Measurements from ENCODE around the gene FEZF2. TPM values are rescaled to one million over a fixed set of nuclear protein-coding genes. Genes with fewer than 3 reads are reported as not detected.

FEZF2 gene
- total RNA-seq, 1 donor from 2014 or later = not detected

DNA sequence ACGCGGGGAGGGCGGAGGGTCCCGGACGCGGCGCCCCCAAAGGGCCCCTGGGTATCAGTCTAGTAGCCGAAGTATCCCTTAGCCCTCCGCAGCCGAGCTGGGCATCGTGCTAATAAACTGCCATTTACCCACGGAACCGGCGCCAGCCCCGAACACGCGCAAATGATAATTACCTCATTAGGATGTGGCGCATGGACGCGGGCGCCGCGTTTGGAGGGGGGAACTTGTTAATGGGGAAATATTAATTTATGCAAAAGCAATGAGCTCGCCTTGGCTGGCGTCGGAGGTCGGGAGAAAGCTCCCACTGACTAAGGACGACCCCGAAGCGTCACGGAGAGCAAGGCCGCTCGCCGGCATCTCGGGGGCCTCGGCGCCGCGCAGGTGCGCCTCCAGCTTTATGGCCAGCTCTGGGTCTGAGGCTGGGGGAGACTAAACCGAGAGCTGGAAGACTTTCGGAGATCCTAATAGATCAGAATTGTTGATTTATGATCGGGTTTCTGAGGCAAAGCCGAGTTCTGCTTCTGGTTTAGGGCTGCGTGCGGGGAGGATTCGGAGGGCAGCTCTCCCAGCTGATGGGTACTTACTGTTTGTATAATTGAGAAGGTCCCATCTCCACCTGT is 474 bp upstream of the FEZF2 start:
- DNase-seq (ENCODE audit: low read depth in 2 of 2) = no peak

DNA sequence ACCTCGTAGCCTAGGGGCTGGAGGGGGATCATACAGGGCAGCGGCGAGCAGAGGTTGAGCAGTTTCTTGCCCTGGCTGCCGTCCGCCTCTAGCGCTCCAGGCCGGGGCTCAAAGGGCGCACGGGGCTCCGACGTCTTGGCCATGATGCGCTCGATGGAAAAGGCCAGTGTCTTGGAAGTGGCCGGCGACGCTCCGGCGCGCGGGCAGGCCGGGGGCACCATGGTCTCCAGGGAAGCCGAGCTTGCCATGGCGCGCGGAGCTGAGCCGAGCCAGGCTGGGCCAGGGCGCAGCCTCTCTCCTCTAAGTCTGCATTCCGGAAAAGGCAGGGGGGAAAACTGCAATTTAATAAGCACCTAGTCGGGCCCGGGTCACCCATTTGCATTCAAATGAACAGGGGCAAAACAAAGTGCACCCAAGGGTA is 719 bp downstream of the FEZF2 start:
- DNase-seq (ENCODE audit: low read depth in 2 of 2) = no peak

DNA sequence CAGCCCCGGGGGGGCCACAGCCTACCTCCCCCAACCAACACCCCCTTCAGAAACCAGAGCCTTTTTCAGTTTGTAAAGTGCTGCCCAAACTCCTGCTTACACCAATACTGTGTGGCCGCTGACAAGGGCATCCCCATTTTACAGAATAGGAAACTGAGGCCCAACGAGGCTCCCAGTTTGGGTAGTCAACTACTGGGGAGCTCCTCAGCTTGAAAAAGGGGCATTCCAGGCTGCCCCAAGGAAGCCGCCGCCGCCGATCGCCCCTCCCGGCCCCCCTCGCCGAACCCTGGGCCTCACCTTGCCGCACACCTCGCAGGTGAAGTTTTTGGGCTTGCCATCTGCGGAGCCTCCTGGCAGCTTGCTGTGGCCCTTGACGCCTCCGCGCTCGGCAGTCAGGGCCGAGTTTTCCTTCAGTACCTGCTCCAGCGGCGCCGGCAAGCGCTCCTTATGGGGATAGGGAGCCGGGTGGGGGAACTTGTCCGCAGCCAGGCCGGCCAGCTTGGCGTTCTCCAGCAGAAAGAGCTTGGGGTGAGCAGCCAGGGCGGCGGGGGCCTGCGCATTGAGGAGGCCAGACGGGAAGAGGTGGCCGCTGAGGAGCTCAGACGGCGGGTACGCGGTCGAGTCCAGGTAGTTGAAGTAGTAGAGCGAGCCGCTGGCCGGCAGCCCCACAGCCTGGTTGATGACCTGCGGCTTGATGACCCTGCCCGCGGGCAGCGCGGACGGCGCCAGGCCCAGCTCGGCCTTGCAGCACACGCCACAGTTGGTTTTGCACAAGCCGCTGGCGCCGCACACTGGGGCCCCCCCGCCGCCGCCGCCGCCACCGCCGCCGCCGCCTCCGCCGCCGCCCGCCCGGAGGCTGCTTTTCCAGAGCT is 1.4 kb downstream of the FEZF2 start:
- DNase-seq (ENCODE audit: low read depth in 2 of 2) = no peak

DNA sequence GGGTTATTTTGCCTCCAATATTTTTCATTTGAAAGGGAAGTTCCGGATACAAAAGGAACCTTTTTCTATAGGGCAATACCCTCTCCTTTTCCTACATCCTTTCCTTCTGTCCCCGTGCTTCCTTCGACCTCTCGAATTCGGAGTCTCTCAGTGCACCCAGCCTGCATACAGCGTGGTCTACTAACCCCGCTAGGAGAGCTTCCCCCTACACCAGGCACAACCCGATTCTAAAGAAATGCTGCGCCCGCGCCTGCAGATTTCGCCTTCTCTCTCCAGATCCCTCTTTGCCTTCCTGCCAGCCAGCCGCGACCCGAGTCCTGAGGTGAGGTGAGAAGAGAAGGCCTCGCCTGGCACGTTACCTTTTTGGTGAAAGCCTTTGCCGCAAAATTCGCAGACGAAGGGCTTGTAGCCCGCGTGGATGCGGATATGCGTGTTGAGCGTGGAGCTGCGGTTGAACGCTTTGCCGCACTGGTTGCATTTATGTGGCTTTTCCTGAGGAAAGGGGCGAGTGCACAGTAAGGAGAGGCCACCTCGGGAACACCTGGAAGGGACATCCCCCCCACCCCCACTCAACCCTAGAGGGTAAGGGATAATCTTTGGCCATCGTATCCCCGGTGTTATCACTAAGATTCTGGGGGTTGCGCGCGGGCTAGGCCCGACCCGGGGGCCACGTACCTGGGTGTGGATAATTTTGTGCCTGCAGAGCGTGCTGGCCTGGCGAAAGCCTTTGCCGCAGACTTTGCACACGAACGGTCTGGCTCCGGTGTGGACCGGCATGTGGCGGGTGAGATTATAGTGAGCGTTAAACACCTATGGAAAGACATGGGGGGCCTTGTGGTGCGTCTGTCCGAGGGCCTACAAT is 2.3 kb downstream of the FEZF2 start:
- no peak for DNase-seq (ENCODE audit: low read depth in 2 of 2)

DNA sequence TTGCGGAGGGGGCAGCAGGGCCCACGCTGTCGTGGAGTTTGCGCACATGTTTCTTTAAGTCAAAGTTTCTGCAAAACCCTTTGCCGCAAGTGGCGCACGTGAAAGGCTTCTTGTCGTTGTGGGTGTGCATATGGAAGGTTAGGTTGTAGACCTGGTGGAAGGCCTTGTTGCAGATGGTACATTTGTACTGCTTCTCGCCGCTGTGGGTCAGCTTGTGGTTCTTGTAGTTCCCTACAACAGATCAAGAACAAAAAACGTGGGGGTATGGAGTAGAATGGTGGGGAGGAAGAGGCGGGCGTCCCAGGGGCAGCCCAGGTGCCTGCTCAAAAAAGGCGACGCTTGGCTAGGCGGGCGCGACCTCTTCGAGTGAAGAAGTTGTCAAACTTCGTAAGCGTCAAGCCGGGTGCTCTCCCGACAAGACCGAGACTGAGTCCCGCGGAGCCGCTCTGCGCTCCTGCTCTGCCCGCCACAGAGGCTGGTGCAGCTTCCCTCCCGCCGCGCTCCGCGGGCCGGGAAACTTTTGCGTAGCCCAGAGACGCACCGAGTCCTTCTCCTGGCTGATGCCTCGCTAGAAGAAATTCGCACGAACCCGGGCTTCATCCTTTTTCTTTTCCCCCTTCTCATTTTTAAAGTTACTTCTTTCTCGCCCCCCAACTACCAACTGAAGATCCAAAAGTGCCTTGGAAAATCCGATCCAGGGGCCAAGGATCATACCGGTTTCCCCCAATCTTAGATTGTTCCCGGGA is 3.1 kb downstream of the FEZF2 start:
- no peak for DNase-seq (ENCODE audit: low read depth in 2 of 2)

DNA sequence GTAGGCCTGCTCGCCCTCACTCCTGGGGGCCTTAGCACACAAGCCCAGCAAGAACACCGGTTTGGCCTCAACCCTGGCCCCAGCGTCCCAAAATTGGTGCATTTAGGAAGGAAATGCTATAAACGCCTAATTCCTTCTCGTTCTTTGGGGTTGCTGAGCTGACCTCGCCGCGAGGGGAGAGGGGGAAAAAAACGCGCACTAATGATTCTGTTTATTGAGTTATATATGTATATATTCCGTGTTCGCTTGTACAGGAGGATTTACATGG is 3.9 kb downstream of the FEZF2 start:
- no peak for DNase-seq (ENCODE audit: low read depth in 2 of 2)

DNA sequence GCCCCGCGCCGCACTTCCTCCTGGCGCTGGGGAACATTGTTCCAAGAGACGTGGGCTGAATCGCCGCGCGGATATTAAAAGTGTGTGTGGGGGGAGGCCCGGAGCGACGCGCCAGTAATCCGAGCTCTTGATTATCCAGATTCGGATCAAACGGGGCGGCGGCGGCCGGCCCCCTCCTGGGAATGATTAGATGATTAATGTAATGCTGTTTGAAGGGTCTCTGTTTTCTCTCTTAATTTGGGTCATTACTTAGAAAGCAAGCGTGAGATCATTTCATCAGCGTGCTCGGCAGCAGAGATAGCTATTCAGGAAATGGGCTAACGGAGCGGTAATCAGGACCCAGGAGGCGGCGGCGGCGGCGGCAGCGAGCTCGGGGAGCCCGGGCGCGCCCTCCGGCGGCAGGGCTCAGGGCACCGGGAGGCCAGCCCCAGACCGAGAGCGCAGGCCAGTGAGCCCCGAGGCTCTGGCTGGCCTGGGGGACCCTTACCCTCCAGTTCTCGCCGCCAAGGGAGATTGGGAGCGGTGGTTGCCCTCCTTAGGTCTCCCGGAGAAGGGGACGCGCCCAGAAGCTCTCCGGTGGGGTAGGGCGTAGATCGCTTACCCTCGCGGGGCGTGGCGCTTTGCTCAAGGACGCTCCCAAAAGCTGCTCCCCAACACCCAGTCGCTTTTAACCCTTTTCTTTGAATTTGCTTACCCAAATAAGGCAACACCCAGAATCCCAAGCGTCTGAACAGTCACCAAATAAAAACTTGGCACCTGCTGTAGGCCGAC is 4.5 kb downstream of the FEZF2 start:
- no peak for DNase-seq (ENCODE audit: low read depth in 2 of 2)

DNA sequence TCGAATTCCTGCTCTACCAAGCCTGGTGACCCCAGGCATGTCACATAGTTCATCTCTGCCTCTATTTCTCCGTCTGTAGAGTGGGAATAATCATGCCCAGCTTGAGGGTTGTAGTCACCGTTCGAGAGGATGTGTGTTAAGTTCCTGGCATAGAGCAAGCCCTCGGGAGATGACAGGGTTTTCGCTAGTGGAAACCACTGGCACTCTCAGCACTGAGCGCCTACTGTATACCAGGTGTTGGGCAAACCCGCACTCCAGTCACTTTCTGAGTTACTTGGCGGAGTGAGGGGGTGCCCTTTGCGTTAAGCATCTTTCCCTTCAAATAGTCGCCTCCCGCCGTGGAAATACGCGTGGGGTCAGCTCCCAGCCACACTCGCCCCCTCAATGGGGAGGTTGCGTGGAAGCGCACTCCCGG is 5.1 kb downstream of the FEZF2 start:
- DNase-seq (ENCODE audit: low read depth in 2 of 2) = no peak

DNA sequence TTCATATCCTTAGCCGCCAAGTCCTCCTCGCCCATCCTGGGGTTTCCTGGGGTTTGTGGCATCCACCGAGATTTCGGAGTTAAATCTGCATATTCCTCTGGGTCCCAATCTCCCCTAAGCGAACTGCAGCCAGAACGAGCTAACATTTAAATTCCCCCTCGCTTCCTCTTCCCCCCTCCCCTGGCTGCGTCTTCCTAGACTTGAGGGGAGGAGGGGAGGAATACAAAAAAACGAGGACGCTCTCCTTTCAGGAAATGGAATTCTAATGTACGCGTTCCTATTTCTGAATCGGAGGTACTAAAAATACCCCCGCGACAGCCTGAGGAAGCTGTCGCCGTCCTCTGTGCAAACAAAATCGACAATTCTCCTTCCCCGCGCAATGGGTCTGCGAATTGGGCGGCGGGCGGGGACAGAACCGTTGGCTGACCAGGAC is 5.6 kb downstream of the FEZF2 start:
- no peak for DNase-seq (ENCODE audit: low read depth in 2 of 2)

DNA sequence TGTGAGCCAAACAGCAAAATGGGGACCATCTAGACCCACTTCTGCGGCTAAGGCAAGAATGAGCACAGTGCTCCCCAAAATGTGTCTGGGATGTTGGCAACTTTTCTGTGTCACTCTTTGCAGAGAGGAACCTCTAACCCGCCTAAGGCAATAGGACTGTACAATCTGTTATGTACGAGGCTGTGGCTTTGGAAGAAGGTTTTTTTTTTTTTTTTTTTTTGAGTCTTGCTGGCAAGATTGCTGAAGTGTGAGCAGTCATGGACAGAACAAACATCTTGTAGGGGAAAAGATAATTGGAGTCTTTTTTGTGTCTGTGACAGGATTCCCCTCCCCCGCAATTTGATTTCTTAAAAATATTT is 7.2 kb downstream of the FEZF2 start:
- DNase-seq (ENCODE audit: low read depth in 2 of 2) = no peak

DNA sequence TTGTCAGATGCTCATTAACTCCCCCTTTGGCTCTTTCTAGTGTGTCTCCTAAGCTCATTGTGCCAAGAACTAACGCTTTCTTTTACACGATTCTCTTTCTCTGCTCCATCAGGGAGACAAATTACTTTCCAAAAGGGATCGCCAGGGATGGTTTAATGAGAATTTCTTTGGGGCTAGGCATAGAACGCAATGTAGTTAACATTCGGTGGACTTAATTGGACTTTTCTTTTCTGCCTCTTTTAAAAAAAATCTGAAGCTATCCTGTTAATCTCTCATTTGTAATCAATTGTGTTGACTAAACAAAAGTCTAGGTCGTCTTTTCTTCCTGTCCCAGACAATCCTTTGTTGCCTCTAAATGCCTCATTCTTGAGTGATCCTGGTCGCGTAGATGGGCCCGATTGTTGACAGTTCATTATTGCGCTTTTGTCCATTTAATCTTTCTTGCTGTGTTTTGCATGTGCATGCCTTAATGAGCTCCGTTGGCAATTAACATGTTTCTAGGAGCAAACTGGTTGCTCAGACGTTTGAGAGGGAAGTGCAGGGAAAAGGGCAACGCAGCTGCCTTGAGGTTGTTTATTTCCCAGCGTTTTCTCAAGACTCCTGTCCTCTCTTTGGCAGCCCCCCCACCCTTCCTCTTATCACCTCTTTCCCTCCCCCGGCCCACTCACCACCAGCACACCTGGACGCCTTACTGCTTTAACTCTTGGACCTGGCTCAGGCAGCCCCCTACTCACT is 7.8 kb downstream of the FEZF2 start:
- no peak for DNase-seq (ENCODE audit: low read depth in 2 of 2)

DNA sequence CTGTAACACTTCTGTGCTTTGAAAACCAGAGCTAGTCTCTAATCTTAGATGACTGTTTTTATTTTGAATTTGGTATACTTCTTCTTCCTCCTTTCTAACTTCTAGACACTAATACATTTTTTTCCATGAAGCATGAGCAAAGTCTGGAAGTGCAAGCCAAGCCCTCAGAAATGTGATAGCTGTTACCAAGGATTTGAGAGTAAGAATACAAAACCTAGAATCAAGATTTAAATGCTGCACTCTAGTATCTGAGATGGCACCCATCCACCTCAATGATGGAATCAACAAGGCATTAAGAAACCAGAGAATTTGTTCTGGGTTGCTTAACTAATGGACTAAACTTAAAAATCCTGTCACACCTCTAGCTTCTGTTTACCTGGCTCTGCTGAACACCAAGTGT is 9.2 kb downstream of the FEZF2 start:
- DNase-seq (ENCODE audit: low read depth in 2 of 2) = no peak

DNA sequence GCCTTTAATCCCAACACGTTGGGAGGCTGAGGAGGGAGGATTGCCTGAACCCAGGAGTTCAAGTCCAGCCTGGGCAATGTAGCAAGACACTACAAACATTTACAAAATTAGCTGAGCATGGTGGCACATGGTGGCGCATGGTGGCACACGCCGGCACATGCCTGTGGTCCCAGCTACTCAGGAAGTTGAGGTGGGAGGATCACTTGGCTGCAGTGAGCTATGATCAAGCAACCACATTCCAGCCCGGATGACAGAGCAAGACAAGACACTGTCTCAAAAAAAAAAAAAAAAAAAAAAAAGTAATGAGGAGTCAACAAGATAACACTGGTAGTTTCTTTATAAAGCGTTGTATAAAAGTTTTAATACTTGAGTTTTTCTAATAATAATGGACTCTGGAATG is 10.1 kb downstream of the FEZF2 start:
- DNase-seq (ENCODE audit: low read depth in 2 of 2) = no peak

DNA sequence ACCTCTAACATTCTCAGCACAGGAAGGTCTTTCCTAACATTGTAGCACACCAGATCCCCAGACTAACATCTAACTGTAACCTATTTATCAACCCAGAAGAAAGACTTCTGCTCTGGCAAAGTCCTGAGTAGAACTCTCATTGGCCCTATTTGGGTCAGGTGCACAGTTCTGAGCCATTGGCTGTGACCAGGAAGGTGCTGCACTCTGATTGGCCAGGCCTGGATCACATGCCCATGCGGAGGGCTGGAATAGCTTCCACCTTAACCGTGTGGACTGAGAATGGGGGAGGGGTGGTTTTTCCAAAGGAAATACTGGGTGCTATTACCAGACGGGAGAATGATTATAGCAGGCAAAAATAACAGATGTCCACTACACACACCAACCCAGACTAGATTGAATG is 11.5 kb downstream of the FEZF2 start:
- no peak for DNase-seq (ENCODE audit: low read depth in 2 of 2)

DNA sequence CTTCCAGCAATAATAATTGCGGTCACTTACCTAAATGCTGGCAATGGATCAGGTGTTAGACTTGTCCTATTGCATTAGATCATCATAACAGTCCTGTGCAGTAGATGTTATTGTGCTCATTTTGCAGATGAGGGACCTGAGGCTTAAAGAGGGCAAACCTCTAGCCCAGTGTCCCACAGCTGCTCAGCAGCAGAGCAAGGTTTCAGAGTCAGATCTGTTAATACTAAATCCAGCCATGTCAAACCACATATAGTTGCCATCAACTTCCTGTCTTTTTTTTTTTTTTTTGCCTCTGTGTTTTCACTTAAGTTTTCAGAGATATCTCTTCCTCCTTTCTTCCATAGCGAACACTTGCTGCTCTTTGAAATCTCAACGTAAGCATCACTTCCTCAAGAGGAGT is 12.1 kb downstream of the FEZF2 start:
- DNase-seq (ENCODE audit: low read depth in 2 of 2) = no peak

DNA sequence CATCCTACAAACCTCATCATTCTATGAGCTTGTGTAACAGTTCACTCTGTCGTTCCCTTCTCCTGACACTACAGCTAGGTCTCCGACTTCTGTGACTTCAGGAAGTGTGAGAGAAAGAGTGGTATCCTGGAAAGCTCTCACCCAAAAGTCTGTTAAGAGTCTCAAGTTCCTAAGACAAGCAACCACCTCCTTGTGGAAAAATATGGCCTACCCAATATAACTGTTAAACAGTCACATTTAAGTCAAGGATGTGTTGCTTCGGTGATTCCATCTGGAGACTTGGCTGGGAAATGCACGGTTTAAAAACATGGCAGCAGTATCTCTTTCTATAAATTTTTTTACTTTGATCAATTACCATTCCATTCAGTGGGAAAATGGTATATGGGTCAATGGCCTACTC is 13.8 kb downstream of the FEZF2 start:
- DNase-seq (ENCODE audit: low read depth in 2 of 2) = no peak

DNA sequence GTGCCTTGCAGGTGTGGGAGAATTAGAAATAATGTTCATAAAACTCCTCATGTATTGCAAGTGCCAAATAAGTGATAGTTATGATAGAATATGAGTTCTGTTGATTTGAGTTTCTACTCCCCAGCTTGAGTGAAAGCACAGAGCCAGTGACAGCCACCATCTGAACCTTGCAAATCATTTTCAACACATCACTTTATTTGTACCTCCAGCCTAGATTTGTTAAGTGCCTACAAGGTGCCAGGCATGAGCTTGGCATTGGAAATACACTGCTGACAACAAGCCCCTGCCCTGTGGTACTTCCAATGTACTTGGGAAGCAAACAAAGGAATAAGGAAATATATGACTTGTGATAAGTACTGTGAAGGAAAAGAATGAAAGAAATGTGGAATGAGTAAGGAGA is 17.0 kb downstream of the FEZF2 start:
- DNase-seq (ENCODE audit: low read depth in 2 of 2) = no peak

DNA sequence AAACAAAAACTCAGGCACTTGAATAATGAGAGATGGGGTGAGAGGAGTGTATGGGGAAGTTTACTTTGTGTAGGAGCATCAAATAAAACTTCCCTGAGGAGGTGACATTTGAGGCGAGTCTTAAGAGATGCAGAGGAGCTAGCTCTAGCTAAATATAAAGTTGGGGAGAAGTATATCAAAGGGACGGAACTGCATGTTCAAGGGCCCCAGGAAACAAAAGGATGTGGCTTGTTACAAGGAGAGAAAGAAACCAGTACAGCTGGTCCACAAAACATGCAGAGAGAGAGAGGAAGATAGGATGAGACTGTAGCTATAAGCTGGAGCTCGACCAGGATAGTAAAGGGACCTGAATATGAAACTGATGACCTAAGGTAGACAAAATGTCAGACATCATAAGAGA is 17.6 kb downstream of the FEZF2 start:
- no peak for DNase-seq (ENCODE audit: low read depth in 2 of 2)

DNA sequence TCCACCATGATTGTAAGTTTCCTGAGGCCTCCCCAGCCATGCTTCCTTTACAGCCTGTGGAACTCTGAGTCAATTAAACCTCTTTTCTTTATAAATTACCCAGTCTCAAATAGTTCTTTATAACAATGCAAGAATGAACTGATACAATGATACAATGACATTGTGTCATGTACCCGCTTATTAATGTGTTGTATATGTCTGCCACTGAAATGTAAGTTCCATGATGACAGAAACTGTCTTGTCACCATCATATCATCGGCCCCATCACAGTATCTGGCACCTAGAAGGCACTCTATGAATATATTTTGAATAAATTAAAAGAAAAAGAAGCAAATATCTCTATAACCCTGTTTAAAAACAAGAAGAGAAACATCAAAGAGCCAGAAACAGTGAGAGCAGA is 29.6 kb downstream of the FEZF2 start:
- DNase-seq (ENCODE audit: low read depth in 2 of 2) = no peak

DNA sequence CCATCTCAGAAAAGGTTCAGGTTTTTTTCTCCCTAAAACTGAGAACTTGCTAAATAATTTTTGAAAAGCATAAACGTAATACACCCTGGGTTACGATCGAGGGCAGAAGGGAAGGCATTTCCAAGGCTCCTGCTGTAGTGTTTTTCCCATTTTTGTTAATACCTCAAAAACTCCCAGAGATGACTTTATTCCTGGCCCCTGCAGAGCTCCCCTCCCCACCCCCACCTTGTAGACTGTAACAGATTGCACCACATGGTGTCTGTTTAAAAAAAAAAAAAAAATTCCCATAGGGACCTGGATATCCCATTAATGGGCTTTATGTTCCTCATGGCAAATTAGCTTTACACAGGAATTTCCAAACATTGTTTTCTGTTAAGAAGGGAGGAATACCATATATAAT is 38.2 kb downstream of the FEZF2 start:
- DNase-seq (ENCODE audit: low read depth in 2 of 2) = no peak
